Measurements from ENCODE around the gene GZMA.

Gene GZMA

GRCh38 chr5:55113327-55113726, 10.9 kb downstream of the GZMA start:
- DNase-seq, result no peak

- no peak for DNase-seq
These were observed 11.6 kb downstream of the GZMA start for GRCh38 chr5:55114061-55114460.

GRCh38 chr5:55123365-55123764, 20.9 kb downstream of the GZMA start:
- no peak for DNase-seq

- DNase-seq, result no peak
These were observed 31.7 kb downstream of the GZMA start for GRCh38 chr5:55134053-55134722.

GRCh38 chr5:55136521-55136920, 34.1 kb downstream of the GZMA start:
- DNase-seq, result no peak

- DNase-seq, result no peak
These were observed 38.6 kb downstream of the GZMA start for GRCh38 chr5:55140908-55141665.

- no peak for DNase-seq
These were observed 39.7 kb downstream of the GZMA start for GRCh38 chr5:55141945-55142690.

GRCh38 chr5:55143624-55144023, 41.2 kb downstream of the GZMA start:
- no peak for DNase-seq

GRCh38 chr5:55146080-55146479, 43.6 kb downstream of the GZMA start:
- DNase-seq, result no peak

- peak; percentile 67 to 85 for DNase-seq
These were observed 44.2 kb downstream of the GZMA start for GRCh38 chr5:55146543-55147151.

- DNase-seq, result no peak
These were observed 46.9 kb downstream of the GZMA start for GRCh38 chr5:55149308-55149795.

DNA sequence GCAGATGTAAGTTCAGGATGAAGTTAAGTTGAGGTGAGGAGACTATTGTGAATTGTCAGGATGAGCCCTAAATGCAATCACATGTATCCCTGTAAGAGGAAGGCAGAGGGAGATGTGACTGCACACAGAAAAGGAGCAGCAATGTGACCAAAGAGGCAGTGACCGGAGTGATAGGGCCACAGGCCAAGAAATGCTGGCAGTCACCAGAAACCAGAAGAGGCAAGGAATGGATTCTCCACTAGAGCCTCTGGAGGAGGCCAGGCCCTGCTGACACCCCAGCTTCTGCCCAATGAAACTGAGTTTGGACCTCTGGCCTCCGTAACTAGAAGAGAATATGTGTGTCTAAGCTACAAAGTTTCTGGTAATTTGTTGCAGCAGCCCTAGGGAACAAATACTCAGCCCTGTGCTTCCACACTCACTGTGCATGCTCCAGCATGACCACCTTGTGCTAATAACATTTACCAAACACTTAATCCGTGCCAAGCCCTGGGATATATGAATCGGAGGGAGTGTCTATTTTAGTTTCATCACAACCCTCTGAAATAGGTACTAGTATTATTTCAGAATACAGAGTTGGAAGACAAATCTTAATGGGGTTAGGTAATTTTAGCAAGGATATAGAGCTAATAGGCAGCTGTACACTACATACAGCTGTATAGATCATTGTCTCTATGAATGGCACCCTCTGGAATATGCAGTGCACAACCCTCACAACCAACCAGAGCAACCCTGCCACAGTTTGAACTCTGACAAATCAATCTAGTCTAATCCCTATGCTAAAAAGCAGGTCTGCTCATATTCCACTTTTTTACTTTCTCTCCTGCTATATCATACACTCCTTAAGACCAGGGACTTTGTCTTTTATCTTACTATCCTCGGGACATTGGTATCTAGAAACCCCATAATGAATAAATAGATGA, 49.7 kb downstream of the GZMA start:
- no peak for DNase-seq

DNA sequence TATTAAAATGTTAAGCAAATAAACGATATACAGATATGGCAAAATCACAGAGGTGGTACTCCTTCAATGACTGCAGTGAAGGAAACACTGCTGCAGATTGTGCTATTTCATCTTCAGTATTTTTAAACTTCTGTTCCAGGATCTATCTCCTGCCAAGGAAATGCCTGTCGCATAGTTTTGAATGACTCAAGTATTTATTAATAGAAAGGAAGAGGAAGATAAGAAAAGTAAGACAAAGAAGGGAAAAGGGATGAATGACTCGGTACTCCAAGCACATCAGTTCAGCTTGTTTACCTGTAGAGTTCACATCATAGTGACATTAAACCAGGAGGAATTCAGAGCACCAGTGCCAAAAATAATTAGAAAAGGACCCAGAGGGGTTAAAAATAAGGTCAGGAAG, 52.4 kb downstream of the GZMA start:
- DNase-seq, result no peak

Measured in NCI-H524 (cell line).